Measurements from ENCODE around the gene RTL1. TPM values are rescaled to one million over a fixed set of nuclear protein-coding genes. Genes with fewer than 3 reads are reported as not detected.

Gene RTL1
- total and polyA plus RNA-seq, 2 donors (not counting 1 experiment from before 2014, with no cell fraction given), result not detected

GRCh38 chr14:100907240-100907639, 3.7 kb upstream of the RTL1 start:
- peak in 1 of 2 donors; percentile 46 for DNase-seq (ENCODE audit: low read depth in 2 of 2)
- Histone ChIP-seq H3K9ac (ENCODE audit: insufficient read depth, low read length) (no peak overlapping the region), H2AFZ (ENCODE audit: low read length) (no peak overlapping the region), H3K4me2 (ENCODE audit: extremely low read depth, insufficient read depth, low read length) (no peak overlapping the region), H3K4me1 (ENCODE audit: control insufficient read depth, extremely low read depth, insufficient read depth, low read length) (no peaks in the 10 kb centered on the region), H3K79me2 (ENCODE audit: control insufficient read depth, insufficient read depth, low read length) (no peaks in the 10 kb centered on the region), H3K4me3 (replicated peaks in 1 of 4; ENCODE audit: control extremely low read depth in 1 of 4, insufficient read depth in 1 of 4, low read depth in 3 of 4, low read length in 4 of 4) (no peak overlapping the region), H3K27me3 (ENCODE audit: control insufficient read depth, insufficient read depth, low read length) (peaks cover 2% of the 10 kb centered on the region), H3K36me3 (ENCODE audit: control insufficient read depth, insufficient read depth, low read length) (peaks cover 7% of the 10 kb centered on the region), H3K27ac (ENCODE audit: insufficient read depth, low read length) (no peak overlapping the region), H3K9me3 (ENCODE audit: control insufficient read depth, insufficient read depth, low read depth, low read length) (no peaks in the 10 kb centered on the region), H4K20me1 (ENCODE audit: control insufficient read depth, extremely low read depth, insufficient read depth, low read length) (no peaks in the 10 kb centered on the region)
- TF ChIP-seq CTCF (conservative IDR thresholded peaks at IDR 0.05 in 1 of 2, IDR thresholded peaks at IDR 0.05 in 1 of 2; ENCODE audit: low read depth in 1 of 2, low read length in 2 of 2) (no peak), EZH2 (IDR thresholded peaks at IDR 0.05; ENCODE audit: low read length, missing control alignments) (no peak)

GRCh38 chr14:100906420-100906819, 2.9 kb upstream of the RTL1 start:
- DNase-seq (ENCODE audit: low read depth in 2 of 2), result no peak
- H3K4me2 ChIP-seq (ENCODE audit: extremely low read depth, insufficient read depth, low read length), result no peak overlapping the region
- no peaks in the 10 kb centered on the region for H4K20me1 ChIP-seq (ENCODE audit: control insufficient read depth, extremely low read depth, insufficient read depth, low read length)
- H3K79me2 ChIP-seq (ENCODE audit: control insufficient read depth, insufficient read depth, low read length), result no peaks in the 10 kb centered on the region
- no peak overlapping the region for H3K9ac ChIP-seq (ENCODE audit: insufficient read depth, low read length)
- H3K4me3 ChIP-seq (replicated peaks in 1 of 4; ENCODE audit: control extremely low read depth in 1 of 4, insufficient read depth in 1 of 4, low read depth in 3 of 4, low read length in 4 of 4), result no peak overlapping the region
- H3K36me3 ChIP-seq (ENCODE audit: control insufficient read depth, insufficient read depth, low read length), result peaks cover 11% of the 10 kb centered on the region
- H3K27ac ChIP-seq (ENCODE audit: insufficient read depth, low read length), result no peak overlapping the region
- no peaks in the 10 kb centered on the region for H3K4me1 ChIP-seq (ENCODE audit: control insufficient read depth, extremely low read depth, insufficient read depth, low read length)
- no peaks in the 10 kb centered on the region for H3K9me3 ChIP-seq (ENCODE audit: control insufficient read depth, insufficient read depth, low read depth, low read length)
- TF ChIP-seq CTCF (conservative IDR thresholded peaks at IDR 0.05 in 1 of 2, IDR thresholded peaks at IDR 0.05 in 1 of 2; ENCODE audit: low read depth in 1 of 2, low read length in 2 of 2) (peak in 1 of 2 donors; percentile 12), EZH2 (IDR thresholded peaks at IDR 0.05; ENCODE audit: low read length, missing control alignments) (no peak)
- H2AFZ ChIP-seq (ENCODE audit: low read length), result no peak overlapping the region
- H3K27me3 ChIP-seq (ENCODE audit: control insufficient read depth, insufficient read depth, low read length), result peaks cover 2% of the 10 kb centered on the region

GRCh38 chr14:100905166-100905565, 1.6 kb upstream of the RTL1 start:
- TF ChIP-seq CTCF (conservative IDR thresholded peaks at IDR 0.05 in 1 of 2, IDR thresholded peaks at IDR 0.05 in 1 of 2; ENCODE audit: low read depth in 1 of 2, low read length in 2 of 2) (no peak), EZH2 (IDR thresholded peaks at IDR 0.05; ENCODE audit: low read length, missing control alignments) (no peak)
- H3K36me3 ChIP-seq (ENCODE audit: control insufficient read depth, insufficient read depth, low read length), result peaks cover 12% of the 10 kb centered on the region
- no peaks in the 10 kb centered on the region for H3K9me3 ChIP-seq (ENCODE audit: control insufficient read depth, insufficient read depth, low read depth, low read length)
- no peaks in the 10 kb centered on the region for H4K20me1 ChIP-seq (ENCODE audit: control insufficient read depth, extremely low read depth, insufficient read depth, low read length)
- no peak overlapping the region for H3K27ac ChIP-seq (ENCODE audit: insufficient read depth, low read length)
- H3K9ac ChIP-seq (ENCODE audit: insufficient read depth, low read length), result no peak overlapping the region
- H2AFZ ChIP-seq (ENCODE audit: low read length), result no peak overlapping the region
- H3K79me2 ChIP-seq (ENCODE audit: control insufficient read depth, insufficient read depth, low read length), result no peaks in the 10 kb centered on the region
- H3K4me1 ChIP-seq (ENCODE audit: control insufficient read depth, extremely low read depth, insufficient read depth, low read length), result no peaks in the 10 kb centered on the region
- no peak overlapping the region for H3K4me3 ChIP-seq (replicated peaks in 1 of 4; ENCODE audit: control extremely low read depth in 1 of 4, insufficient read depth in 1 of 4, low read depth in 3 of 4, low read length in 4 of 4)
- DNase-seq (ENCODE audit: low read depth in 2 of 2), result no peak
- no peak overlapping the region for H3K4me2 ChIP-seq (ENCODE audit: extremely low read depth, insufficient read depth, low read length)
- H3K27me3 ChIP-seq (ENCODE audit: control insufficient read depth, insufficient read depth, low read length), result peaks cover 2% of the 10 kb centered on the region

Data from fibroblast of lung (primary cell).